ENCODE measurements around the gene MCUB.

The MCUB gene

DNA sequence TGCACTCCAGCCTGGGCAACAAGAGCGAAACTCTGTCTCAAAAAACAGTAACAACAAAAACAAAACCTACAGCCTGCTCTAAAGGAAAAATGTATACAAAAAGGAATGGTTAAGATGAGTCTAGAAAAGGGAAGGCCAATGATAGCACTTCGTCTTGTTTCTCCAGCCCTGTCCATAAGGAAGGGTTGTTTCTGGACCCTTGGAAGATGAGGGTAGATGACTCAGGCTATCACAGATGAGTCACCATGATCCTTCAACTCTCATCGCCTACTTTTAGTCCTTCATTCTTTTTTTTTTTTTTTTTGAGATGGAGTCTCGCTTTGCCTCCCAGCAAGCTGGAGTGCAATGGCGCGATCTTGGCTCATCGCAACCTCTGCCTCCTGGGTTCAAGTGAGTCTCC is 161.0 kb downstream of the MCUB start:
- Histone ChIP-seq H3K4me3 (ENCODE audit: low read length, poor library complexity, severe bottlenecking) (no peak overlapping the region), H3K4me1 (ENCODE audit: insufficient read depth, low read length, poor library complexity, severe bottlenecking) (peaks cover 12% of the 10 kb centered on the region), H3K79me2 (ENCODE audit: insufficient read depth, low read length) (no peaks in the 10 kb centered on the region), H3K27me3 (ENCODE audit: insufficient read depth, low read length, poor library complexity, severe bottlenecking) (no peaks in the 10 kb centered on the region), H2AFZ (ENCODE audit: low read length) (no peak overlapping the region), H3F3A (ENCODE audit: low read depth) (no peaks in the 10 kb centered on the region), H3K9me2 (replicated peaks; ENCODE audit: low read depth, low read length) (no peaks in the 10 kb centered on the region), H3K4me2 (ENCODE audit: low read depth, low read length, poor library complexity, severe bottlenecking) (no peak overlapping the region), H3K36me3 (ENCODE audit: insufficient read depth, low read length) (peaks cover 15% of the 10 kb centered on the region; the same call in 1 of the 2 replicates), H4K20me1 (ENCODE audit: insufficient read depth, low read length, poor library complexity, severe bottlenecking) (no peaks in the 10 kb centered on the region), H3K9ac (ENCODE audit: low read depth, low read length, poor library complexity, severe bottlenecking) (no peak overlapping the region), H3K9me3 (ENCODE audit: insufficient read depth, low read depth, low read length) (no peaks in the 10 kb centered on the region)
- no peak for TF ChIP-seq EZH2phosphoT487 (IDR thresholded peaks at IDR 0.05; ENCODE audit: borderline replicate concordance)
- TF ChIP-seq CTCF (conservative IDR thresholded peaks at IDR 0.05; ENCODE audit: low read length): no peak

DNA sequence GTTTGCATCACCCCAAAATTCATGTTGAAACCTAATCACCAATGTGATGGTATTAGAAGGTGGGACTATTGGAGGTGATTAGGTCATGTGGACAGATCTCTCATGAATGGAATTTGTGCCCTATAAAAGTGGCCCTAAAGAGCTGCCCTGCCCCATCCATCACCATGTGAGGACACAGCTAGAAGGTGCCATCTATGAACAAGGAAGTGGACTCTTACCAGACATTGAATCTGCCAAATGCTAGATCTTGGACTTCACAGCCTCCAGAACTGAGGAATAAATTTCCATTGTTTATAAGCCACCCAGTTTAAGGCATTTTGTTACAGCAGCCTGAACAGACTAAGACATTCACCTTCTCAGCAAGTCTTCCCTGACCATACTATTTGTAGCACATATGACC is 162.3 kb downstream of the MCUB start:
- no peaks in the 10 kb centered on the region for H3K9me3 ChIP-seq (ENCODE audit: insufficient read depth, low read depth, low read length)
- H3K4me1 ChIP-seq (ENCODE audit: insufficient read depth, low read length, poor library complexity, severe bottlenecking): peaks cover 19% of the 10 kb centered on the region
- no peaks in the 10 kb centered on the region for H3K9me2 ChIP-seq (replicated peaks; ENCODE audit: low read depth, low read length)
- 0 out of 2 replicates have a peak, but pooled peaks cover 4% of the 10 kb centered on the region for H3K79me2 ChIP-seq (ENCODE audit: insufficient read depth, low read length)
- TF ChIP-seq CTCF (conservative IDR thresholded peaks at IDR 0.05; ENCODE audit: low read length) (no peak), EZH2phosphoT487 (IDR thresholded peaks at IDR 0.05; ENCODE audit: borderline replicate concordance) (no peak)
- no peaks in the 10 kb centered on the region for H3K27me3 ChIP-seq (ENCODE audit: insufficient read depth, low read length, poor library complexity, severe bottlenecking)
- H3K4me2 ChIP-seq (ENCODE audit: low read depth, low read length, poor library complexity, severe bottlenecking): no peak overlapping the region
- H3K4me3 ChIP-seq (ENCODE audit: low read length, poor library complexity, severe bottlenecking): no peak overlapping the region
- no peak overlapping the region for H3K9ac ChIP-seq (ENCODE audit: low read depth, low read length, poor library complexity, severe bottlenecking)
- H3K36me3 ChIP-seq (ENCODE audit: insufficient read depth, low read length): peaks cover 2% of the 10 kb centered on the region; the same call in 1 of the 2 replicates
- no peaks in the 10 kb centered on the region for H3F3A ChIP-seq (ENCODE audit: low read depth)
- no peaks in the 10 kb centered on the region for H4K20me1 ChIP-seq (ENCODE audit: insufficient read depth, low read length, poor library complexity, severe bottlenecking)
- H2AFZ ChIP-seq (ENCODE audit: low read length): no peak overlapping the region

DNA sequence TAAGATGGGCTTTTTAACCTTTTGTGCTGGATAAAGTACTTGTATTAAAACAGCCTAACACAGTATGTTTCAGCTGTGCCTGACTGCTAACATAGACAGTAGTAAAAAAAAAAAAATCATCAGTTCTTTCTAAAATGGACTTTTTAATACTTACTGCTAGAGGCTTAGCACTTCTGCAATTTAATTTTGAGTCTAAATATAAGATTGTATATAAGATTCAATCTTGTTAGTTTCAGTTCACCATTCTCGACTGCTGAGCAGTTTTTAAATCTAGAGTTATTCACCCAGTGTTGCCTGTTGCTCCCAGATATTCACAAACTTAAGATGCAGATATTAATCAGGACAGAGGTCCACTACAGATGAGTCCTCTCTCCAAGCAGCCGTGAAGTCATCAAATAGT is 163.1 kb downstream of the MCUB start:
- H3K27me3 ChIP-seq (ENCODE audit: insufficient read depth, low read length, poor library complexity, severe bottlenecking): no peaks in the 10 kb centered on the region
- H3K4me1 ChIP-seq (ENCODE audit: insufficient read depth, low read length, poor library complexity, severe bottlenecking): peaks cover 23% of the 10 kb centered on the region
- no peaks in the 10 kb centered on the region for H4K20me1 ChIP-seq (ENCODE audit: insufficient read depth, low read length, poor library complexity, severe bottlenecking)
- H3K9me2 ChIP-seq (replicated peaks; ENCODE audit: low read depth, low read length): no peaks in the 10 kb centered on the region
- H2AFZ ChIP-seq (ENCODE audit: low read length): no peak overlapping the region
- H3K4me3 ChIP-seq (ENCODE audit: low read length, poor library complexity, severe bottlenecking): no peak overlapping the region
- H3K9ac ChIP-seq (ENCODE audit: low read depth, low read length, poor library complexity, severe bottlenecking): no peak overlapping the region
- no peaks in the 10 kb centered on the region for H3K36me3 ChIP-seq (ENCODE audit: insufficient read depth, low read length)
- H3K9me3 ChIP-seq (ENCODE audit: insufficient read depth, low read depth, low read length): no peaks in the 10 kb centered on the region
- no peaks in the 10 kb centered on the region for H3F3A ChIP-seq (ENCODE audit: low read depth)
- peaks cover 7% of the 10 kb centered on the region; the same call in 1 of the 2 replicates for H3K79me2 ChIP-seq (ENCODE audit: insufficient read depth, low read length)
- TF ChIP-seq CTCF (conservative IDR thresholded peaks at IDR 0.05; ENCODE audit: low read length) (no peak), EZH2phosphoT487 (IDR thresholded peaks at IDR 0.05; ENCODE audit: borderline replicate concordance) (no peak)
- H3K4me2 ChIP-seq (ENCODE audit: low read depth, low read length, poor library complexity, severe bottlenecking): no peak overlapping the region

All from Loucy (cell line).